HepG2 (cell line): ENCODE data around the gene DOCK1. TPM values are rescaled to one million over a fixed set of nuclear protein-coding genes. Genes with fewer than 3 reads are reported as not detected.

Source experiments
- ATM ChIP-seq: fragments of 450-650 bp; IDR thresholded peaks from 2 replicates; pipeline ENCODE4 v1.7.1; 2017; ENCODE audit warnings: mild to moderate bottlenecking, borderline replicate concordance
- CENPT ChIP-seq: sonication (generic); formaldehyde crosslinking; IDR thresholded peaks from 2 replicates; pipeline ENCODE4 v1.8.0; 2022; ENCODE audit warnings: low read depth, mild to moderate bottlenecking, moderate library complexity, missing genetic modification reagents
- DNMT1 ChIP-seq: sonication (generic); formaldehyde crosslinking; IDR thresholded peaks from 2 replicates; pipeline ENCODE4 v1.5.1; 2020; ENCODE audit warnings: mild to moderate bottlenecking, missing genetic modification reagents
- HIVEP1 ChIP-seq: sonication (generic); formaldehyde crosslinking; IDR thresholded peaks from 2 replicates; pipeline ENCODE4 v1.4.0; 2020; ENCODE audit warnings: mild to moderate bottlenecking, missing genetic modification reagents
- NFIB ChIP-seq: sonication (generic); formaldehyde crosslinking; IDR thresholded peaks from 2 replicates; pipeline ENCODE4 v1.9.0; 2021; ENCODE audit warnings: missing genetic modification reagents, mild to moderate bottlenecking, borderline replicate concordance
- RFX3 ChIP-seq: IDR thresholded peaks from 2 replicates; pipeline ENCODE4 v1.6.1; 2016; ENCODE audit warnings: missing biosample characterization, missing genetic modification reagents
- SP4 ChIP-seq: sonication (generic); formaldehyde crosslinking; IDR thresholded peaks from 2 replicates; pipeline ENCODE4 v1.8.1; 2023; ENCODE audit warnings: mild to moderate bottlenecking, missing genetic modification reagents
- SSRP1 ChIP-seq: IDR thresholded peaks from 2 replicates; pipeline ENCODE4 v1.6.1; 2016; ENCODE audit warnings: control low read depth
- ZBTB21 ChIP-seq: sonication (generic); formaldehyde crosslinking; IDR thresholded peaks from 2 replicates; pipeline ENCODE4 v1.4.0; 2020; ENCODE audit warnings: missing genetic modification reagents
- ZNF577 ChIP-seq: sonication (generic); formaldehyde crosslinking; IDR thresholded peaks from 2 replicates; pipeline ENCODE4 v1.4.0; 2020; ENCODE audit warnings: mild to moderate bottlenecking, low read depth, missing genetic modification reagents, borderline replicate concordance
- ZNF660 ChIP-seq: sonication (generic); formaldehyde crosslinking; IDR thresholded peaks from 2 replicates; pipeline ENCODE4 v1.5.1; 2020; ENCODE audit warnings: mild to moderate bottlenecking, low read depth, missing genetic modification reagents, borderline replicate concordance
- polyA plus RNA-seq, 8 experiments: library from polyadenylated mRNA; depleted of rRNA in 3 of 8; stranded (reverse) in 7 of 8; unstranded in 1 of 8; fragments of >200 nt; fragmentation: Illumina TruSeq in 4 of 8; extraction: Trizol in 4 of 8; gene quantifications; 2 replicates each; pipeline versions ENCODE4 v1.2.1 to v1.2.3, GENCODE V29; 2011 to 2016; ENCODE audit warnings: low read depth in 4 of 8, missing spikeins in 1 of 8, mixed read lengths in 1 of 8; ENCODE audit not compliant: insufficient read depth in 1 of 8
- total RNA-seq, 5 experiments: library from RNA; depleted of rRNA; stranded (reverse); fragments of >200 nt; fragmentation: Illumina TruSeq; extraction: Trizol; gene quantifications; 2 replicates each; pipeline ENCODE4 v1.2.3, GENCODE V29; 2016; ENCODE audit warnings: low read depth in 1 of 5
- TF ChIP-seq, protein P1 (sequence below): IDR thresholded peaks from 2 replicates; pipeline ENCODE4 v1.6.1; 2016; ENCODE audit warnings: low read depth
- TF ChIP-seq, protein P2 (sequence below): sonication (generic); formaldehyde crosslinking; IDR thresholded peaks from 2 replicates; pipeline ENCODE4 v1.4.0; 2020; ENCODE audit warnings: missing genetic modification reagents
- TF ChIP-seq, protein P3 (sequence below): sonication (generic); formaldehyde crosslinking; IDR thresholded peaks from 2 replicates; pipeline ENCODE4 v1.5.0; 2020; ENCODE audit warnings: mild to moderate bottlenecking, missing genetic modification reagents, borderline replicate concordance
- TF ChIP-seq, protein P4 (sequence below): fragments of 450-650 bp; IDR thresholded peaks from 2 replicates; pipeline ENCODE4 v1.6.1; 2016

The DOCK1 gene
- total and polyA plus RNA-seq, 2 of the 13 experiments (the other 11 are each of a cell fraction or from before 2014, with no cell fraction given), result 8.3 to 25.5 TPM

GRCh38 chr10:126905776-126906703 lies 812 bp downstream of the DOCK1 start (continued):
- TF ChIP-seq, protein P1, sequence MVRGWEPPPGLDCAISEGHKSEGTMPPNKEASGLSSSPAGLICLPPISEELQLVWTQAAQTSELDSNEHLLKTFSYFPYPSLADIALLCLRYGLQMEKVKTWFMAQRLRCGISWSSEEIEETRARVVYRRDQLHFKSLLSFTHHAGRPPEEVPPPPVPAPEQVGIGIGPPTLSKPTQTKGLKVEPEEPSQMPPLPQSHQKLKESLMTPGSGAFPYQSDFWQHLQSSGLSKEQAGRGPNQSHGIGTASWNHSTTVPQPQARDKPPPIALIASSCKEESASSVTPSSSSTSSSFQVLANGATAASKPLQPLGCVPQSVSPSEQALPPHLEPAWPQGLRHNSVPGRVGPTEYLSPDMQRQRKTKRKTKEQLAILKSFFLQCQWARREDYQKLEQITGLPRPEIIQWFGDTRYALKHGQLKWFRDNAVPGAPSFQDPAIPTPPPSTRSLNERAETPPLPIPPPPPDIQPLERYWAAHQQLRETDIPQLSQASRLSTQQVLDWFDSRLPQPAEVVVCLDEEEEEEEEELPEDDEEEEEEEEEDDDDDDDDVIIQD (CRISPR knock-in tag), result no peak
- TF ChIP-seq DNMT1 (CRISPR knock-in tag) (no peak), ZNF577 (CRISPR knock-in tag) (no peak), HIVEP1 (no peak), ATM (no peak), CENPT (CRISPR knock-in tag) (no peak), ZBTB21 (no peak), ZNF660 (CRISPR knock-in tag) (no peak), SP4 (CRISPR knock-in tag) (no peak), RFX3 (CRISPR knock-in tag) (no peak), NFIB (CRISPR knock-in tag) (no peak), SSRP1 (no peak)
- TF ChIP-seq, protein P2, sequence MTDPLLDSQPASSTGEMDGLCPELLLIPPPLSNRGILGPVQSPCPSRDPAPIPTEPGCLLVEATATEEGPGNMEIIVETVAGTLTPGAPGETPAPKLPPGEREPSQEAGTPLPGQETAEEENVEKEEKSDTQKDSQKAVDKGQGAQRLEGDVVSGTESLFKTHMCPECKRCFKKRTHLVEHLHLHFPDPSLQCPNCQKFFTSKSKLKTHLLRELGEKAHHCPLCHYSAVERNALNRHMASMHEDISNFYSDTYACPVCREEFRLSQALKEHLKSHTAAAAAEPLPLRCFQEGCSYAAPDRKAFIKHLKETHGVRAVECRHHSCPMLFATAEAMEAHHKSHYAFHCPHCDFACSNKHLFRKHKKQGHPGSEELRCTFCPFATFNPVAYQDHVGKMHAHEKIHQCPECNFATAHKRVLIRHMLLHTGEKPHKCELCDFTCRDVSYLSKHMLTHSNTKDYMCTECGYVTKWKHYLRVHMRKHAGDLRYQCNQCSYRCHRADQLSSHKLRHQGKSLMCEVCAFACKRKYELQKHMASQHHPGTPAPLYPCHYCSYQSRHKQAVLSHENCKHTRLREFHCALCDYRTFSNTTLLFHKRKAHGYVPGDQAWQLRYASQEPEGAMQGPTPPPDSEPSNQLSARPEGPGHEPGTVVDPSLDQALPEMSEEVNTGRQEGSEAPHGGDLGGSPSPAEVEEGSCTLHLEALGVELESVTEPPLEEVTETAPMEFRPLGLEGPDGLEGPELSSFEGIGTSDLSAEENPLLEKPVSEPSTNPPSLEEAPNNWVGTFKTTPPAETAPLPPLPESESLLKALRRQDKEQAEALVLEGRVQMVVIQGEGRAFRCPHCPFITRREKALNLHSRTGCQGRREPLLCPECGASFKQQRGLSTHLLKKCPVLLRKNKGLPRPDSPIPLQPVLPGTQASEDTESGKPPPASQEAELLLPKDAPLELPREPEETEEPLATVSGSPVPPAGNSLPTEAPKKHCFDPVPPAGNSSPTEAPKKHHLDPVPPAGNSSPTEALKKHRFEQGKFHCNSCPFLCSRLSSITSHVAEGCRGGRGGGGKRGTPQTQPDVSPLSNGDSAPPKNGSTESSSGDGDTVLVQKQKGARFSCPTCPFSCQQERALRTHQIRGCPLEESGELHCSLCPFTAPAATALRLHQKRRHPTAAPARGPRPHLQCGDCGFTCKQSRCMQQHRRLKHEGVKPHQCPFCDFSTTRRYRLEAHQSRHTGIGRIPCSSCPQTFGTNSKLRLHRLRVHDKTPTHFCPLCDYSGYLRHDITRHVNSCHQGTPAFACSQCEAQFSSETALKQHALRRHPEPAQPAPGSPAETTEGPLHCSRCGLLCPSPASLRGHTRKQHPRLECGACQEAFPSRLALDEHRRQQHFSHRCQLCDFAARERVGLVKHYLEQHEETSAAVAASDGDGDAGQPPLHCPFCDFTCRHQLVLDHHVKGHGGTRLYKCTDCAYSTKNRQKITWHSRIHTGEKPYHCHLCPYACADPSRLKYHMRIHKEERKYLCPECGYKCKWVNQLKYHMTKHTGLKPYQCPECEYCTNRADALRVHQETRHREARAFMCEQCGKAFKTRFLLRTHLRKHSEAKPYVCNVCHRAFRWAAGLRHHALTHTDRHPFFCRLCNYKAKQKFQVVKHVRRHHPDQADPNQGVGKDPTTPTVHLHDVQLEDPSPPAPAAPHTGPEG, result peak; percentile 75
- TF ChIP-seq, protein P3, sequence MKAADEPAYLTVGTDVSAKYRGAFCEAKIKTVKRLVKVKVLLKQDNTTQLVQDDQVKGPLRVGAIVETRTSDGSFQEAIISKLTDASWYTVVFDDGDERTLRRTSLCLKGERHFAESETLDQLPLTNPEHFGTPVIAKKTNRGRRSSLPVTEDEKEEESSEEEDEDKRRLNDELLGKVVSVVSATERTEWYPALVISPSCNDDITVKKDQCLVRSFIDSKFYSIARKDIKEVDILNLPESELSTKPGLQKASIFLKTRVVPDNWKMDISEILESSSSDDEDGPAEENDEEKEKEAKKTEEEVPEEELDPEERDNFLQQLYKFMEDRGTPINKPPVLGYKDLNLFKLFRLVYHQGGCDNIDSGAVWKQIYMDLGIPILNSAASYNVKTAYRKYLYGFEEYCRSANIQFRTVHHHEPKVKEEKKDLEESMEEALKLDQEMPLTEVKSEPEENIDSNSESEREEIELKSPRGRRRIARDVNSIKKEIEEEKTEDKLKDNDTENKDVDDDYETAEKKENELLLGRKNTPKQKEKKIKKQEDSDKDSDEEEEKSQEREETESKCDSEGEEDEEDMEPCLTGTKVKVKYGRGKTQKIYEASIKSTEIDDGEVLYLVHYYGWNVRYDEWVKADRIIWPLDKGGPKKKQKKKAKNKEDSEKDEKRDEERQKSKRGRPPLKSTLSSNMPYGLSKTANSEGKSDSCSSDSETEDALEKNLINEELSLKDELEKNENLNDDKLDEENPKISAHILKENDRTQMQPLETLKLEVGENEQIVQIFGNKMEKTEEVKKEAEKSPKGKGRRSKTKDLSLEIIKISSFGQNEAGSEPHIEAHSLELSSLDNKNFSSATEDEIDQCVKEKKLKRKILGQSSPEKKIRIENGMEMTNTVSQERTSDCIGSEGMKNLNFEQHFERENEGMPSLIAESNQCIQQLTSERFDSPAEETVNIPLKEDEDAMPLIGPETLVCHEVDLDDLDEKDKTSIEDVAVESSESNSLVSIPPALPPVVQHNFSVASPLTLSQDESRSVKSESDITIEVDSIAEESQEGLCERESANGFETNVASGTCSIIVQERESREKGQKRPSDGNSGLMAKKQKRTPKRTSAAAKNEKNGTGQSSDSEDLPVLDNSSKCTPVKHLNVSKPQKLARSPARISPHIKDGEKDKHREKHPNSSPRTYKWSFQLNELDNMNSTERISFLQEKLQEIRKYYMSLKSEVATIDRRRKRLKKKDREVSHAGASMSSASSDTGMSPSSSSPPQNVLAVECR (CRISPR knock-in tag), result peak; percentile 23; the same call in 1 of the 2 replicates
- TF ChIP-seq, protein P4, sequence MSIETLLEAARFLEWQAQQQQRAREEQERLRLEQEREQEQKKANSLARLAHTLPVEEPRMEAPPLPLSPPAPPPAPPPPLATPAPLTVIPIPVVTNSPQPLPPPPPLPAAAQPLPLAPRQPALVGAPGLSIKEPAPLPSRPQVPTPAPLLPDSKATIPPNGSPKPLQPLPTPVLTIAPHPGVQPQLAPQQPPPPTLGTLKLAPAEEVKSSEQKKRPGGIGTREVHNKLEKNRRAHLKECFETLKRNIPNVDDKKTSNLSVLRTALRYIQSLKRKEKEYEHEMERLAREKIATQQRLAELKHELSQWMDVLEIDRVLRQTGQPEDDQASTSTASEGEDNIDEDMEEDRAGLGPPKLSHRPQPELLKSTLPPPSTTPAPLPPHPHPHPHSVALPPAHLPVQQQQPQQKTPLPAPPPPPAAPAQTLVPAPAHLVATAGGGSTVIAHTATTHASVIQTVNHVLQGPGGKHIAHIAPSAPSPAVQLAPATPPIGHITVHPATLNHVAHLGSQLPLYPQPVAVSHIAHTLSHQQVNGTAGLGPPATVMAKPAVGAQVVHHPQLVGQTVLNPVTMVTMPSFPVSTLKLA, result no peak
